D721Med (cell line): ENCODE data around the gene PLEKHG2.

Experiments used
- DNase-seq: peaks from one replicate; pipeline ENCODE4 v3.0.0; 2011; ENCODE audit warnings: low spot score; ENCODE audit not compliant: insufficient read length
- FAIRE-seq: peaks from 2 replicates; lab custom pipeline; 2011; peaks lifted over from hg19 to GRCh38; lab: Jason Lieb, UNC
- CTCF ChIP-seq: IDR thresholded peaks from 2 replicates; pipeline ENCODE4 v1.5.1; 2012; ENCODE audit warnings: mild to moderate bottlenecking, control low read depth; ENCODE audit not compliant: insufficient read depth; ENCODE audit errors: missing control alignments

The PLEKHG2 gene

GRCh38 chr19:39409208-39410016, 3.1 kb upstream of the PLEKHG2 start:
- no peak for TF ChIP-seq CTCF
- FAIRE-seq (no peak), DNase-seq (no peak)

DNA sequence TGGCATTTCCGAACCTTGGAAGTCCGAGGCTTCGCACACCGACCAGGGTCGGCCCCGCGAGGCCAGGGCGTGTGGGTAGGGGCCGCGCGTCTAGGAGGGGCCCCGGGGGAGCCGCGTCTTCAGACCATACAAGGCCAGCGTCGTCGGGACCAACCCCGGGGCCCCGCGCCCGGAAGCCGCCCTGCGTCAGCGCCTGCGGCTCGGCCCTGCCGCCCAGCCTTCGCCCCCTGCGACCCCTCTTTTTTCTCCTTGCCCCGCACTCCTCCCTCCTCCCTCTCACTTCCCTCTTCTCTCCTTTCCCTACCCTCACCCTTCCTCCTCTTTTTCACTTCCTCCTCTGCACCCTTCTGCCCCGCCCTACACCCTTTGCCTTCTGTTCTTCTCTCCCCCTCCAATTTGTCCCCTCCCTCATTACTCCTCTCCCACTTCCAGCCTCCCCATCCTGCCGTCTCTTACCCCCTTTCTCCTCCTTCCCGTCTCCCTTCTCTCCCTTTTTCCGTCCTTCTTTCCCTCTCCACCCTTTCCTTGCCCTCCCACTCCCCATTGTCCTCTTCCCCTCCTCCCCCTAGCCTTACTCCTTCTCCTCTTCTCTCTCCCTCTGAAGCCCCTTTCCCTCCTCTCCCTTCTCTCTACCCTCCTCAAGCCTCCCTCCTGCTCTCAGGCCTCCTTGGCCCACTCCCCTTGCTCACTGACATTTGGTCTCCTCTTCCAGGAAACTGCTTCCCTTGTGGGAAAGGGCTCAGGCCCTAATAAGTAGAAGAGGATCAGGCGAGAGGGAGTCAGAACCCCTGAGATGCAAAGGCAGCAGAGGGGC, 2.2 kb upstream of the PLEKHG2 start:
- TF ChIP-seq CTCF: no peak
- no peak for FAIRE-seq
- DNase-seq: no peak

DNA sequence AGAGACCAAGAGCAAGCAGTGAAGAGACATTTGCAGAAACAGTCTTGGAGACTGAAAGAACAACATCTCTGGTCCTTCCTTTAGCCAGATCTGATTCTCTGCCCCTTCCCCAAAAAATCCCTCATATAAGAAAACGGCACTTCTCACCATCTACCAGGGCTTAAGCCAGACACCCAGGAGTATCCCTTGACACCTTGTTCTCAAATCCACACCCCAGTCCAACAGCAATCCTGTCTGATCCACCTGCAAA, 1.7 kb upstream of the PLEKHG2 start:
- no peak for DNase-seq

GRCh38 chr19:39411081-39411831, 1.2 kb upstream of the PLEKHG2 start:
- no peak for FAIRE-seq
- TF ChIP-seq CTCF: no peak
- no peak for DNase-seq

More for the DNA sequence above, 1.7 kb upstream of the PLEKHG2 start:
- FAIRE-seq: no peak
- TF ChIP-seq CTCF: no peak

DNA sequence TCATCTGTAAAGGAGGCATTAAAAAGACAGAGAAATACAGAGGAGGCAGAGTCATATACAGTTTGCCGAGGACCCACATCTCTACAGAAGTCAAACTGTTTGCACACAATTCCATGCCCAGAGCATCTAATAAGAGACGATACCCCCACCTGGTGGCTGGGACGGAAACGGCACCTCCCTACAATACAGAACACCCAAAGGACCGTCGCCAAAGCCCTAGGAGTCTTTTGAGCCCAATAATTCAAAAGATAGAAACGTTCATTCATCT, 703 bp upstream of the PLEKHG2 start:
- FAIRE-seq (no peak), DNase-seq (no peak)
- peak; percentile 89 for TF ChIP-seq CTCF

- DNase-seq (no peak), FAIRE-seq (no peak)
- TF ChIP-seq CTCF: no peak
These were observed 400 bp downstream of the PLEKHG2 start for GRCh38 chr19:39412867-39413271.
